ENCODE data around the gene GPR61.

GRCh38 chr1:109586055-109586454 lies 46.4 kb downstream of the GPR61 start:
- TF ChIP-seq ZNF571 (tag by site-specific recombination; IDR thresholded peaks at IDR 0.05) (no peak), ZBTB6 (tag by site-specific recombination; IDR thresholded peaks at IDR 0.05) (no peak), ZNF830 (tag by site-specific recombination; IDR thresholded peaks at IDR 0.05; ENCODE audit: low read depth) (no peak)
